Upper lobe of right lung (tissue), 1 donor: ENCODE results near the gene TNFSF4. TPM values are rescaled to one million over a fixed set of nuclear protein-coding genes. Genes with fewer than 3 reads are reported as not detected.

Experiments used
- ATAC-seq: fragments of 200-7000 bp; cut with Tn5 transposase; one replicate; pipeline ENCODE4 v1.9.1; 2020; ENCODE audit warnings: mild to moderate bottlenecking, moderate library complexity
- DNase-seq: peaks from one replicate; pipeline ENCODE4 v3.0.0-alpha.2; 2020
- H3K27ac ChIP-seq: fragments of 200-600 bp; one replicate; pipeline ENCODE4 v1.8.0; 2022
- H3K27me3 ChIP-seq: fragments of 200-600 bp; one replicate; pipeline ENCODE4 v1.8.0; 2022; ENCODE audit warnings: mild to moderate bottlenecking
- H3K36me3 ChIP-seq: fragments of 200-600 bp; one replicate; pipeline ENCODE4 v1.8.0; 2022
- H3K4me1 ChIP-seq: fragments of 200-600 bp; one replicate; pipeline ENCODE4 v1.8.0; 2022
- H3K4me3 ChIP-seq: fragments of 200-600 bp; one replicate; pipeline ENCODE4 v1.8.0; 2022; ENCODE audit warnings: mild to moderate bottlenecking
- H3K9me3 ChIP-seq: fragments of 200-600 bp; one replicate; pipeline ENCODE4 v1.8.0; 2022
- intact Hi-C: fragments of 100-400 bp; cut with DNase I; formaldehyde crosslinking; loops from one replicate; pipeline ENCODE4 v1.11.0; 2022
- total RNA-seq: library from RNA; stranded (reverse); fragmentation: NEBNext Ultra II Directional; extraction: Animal tissue kit (Norgen Biotek cat#: 25700); gene quantifications from one replicate; pipeline ENCODE4 v1.2.1, GENCODE V29; 2021
- TF ChIP-seq, protein P1 (sequence below): fragments of 200-600 bp; IDR thresholded peaks from one replicate; pipeline ENCODE4 v1.8.0; 2022; ENCODE audit warnings: antibody characterized with exemption
- donor health status: DM: no; HTN: yes; CAD: no; lungs with severe emphysema.

Gene TNFSF4
- total RNA-seq, 1 donor from 2014 or later, result 0.72 TPM

DNA sequence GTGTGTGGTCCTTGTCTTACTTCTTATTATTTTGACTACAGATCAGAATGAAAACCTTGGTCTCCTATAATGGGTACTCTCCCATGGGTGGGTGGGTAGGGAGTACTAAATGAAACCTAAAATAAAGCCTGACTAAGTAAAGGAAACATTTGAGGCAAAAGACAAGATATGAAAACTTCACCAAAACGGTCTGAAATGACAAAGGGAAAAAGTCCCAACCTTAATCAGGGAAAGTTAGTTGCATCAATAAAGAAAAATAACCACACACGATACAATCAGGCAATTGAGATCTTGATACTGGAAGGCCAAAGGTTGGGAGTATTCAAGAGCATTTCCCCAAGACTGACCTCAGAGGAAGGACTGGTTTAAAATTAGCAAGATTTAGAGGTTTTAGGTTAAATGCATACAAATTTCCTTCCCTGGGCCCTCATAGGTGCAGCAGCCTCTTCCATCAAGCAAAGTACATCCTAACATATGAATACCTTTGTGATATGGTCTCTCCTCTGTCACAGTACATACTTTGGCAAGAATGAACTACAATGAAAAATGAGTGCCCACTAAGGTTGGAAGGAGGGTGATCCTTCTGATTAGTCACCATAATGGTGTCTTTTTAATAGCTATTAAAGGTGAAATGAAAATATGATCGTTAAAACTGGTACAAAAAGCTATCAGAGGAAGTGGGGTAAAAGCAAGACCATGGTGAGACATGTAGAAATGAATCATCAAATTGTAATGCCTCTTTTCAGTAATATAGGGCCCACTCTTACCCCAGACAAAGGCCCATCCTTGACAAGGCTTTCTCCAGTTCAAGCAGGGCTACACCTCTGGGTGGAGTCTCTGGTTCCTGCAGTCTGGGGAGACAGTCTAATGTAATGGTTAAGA, 15.3 kb upstream of the TNFSF4 start:
- Histone ChIP-seq H3K27ac (no peak overlapping the region), H3K9me3 (no peaks in the 10 kb centered on the region), H3K4me3 (no peak overlapping the region), H3K4me1 (no peaks in the 10 kb centered on the region), H3K36me3 (no peaks in the 10 kb centered on the region), H3K27me3 (no peaks in the 10 kb centered on the region)
- DNase-seq (no peak), ATAC-seq (no peak)
- intact Hi-C loops, result no loop called here
- TF ChIP-seq, protein P1, sequence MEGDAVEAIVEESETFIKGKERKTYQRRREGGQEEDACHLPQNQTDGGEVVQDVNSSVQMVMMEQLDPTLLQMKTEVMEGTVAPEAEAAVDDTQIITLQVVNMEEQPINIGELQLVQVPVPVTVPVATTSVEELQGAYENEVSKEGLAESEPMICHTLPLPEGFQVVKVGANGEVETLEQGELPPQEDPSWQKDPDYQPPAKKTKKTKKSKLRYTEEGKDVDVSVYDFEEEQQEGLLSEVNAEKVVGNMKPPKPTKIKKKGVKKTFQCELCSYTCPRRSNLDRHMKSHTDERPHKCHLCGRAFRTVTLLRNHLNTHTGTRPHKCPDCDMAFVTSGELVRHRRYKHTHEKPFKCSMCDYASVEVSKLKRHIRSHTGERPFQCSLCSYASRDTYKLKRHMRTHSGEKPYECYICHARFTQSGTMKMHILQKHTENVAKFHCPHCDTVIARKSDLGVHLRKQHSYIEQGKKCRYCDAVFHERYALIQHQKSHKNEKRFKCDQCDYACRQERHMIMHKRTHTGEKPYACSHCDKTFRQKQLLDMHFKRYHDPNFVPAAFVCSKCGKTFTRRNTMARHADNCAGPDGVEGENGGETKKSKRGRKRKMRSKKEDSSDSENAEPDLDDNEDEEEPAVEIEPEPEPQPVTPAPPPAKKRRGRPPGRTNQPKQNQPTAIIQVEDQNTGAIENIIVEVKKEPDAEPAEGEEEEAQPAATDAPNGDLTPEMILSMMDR, result no peak

DNA sequence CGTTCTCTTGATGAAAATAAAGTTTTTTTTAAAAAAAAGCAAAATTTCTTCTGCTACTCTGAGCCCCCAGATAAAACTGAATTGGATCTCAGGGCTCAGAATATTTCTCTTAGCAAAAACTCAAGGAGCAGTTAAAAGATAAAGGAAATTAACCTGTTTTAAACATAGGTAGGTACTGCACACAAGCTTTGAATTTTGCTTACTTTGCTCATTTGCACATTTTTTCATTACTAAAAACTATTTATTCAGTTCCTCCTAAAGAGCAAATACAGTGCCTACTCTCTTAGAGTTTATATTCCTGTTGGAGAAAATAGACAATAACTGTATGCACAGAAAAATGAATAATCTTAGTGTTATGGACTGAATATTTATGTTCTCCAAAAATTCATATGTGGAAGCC, 13.0 kb upstream of the TNFSF4 start:
- H3K27ac ChIP-seq, result no peak overlapping the region
- no peaks in the 10 kb centered on the region for H3K36me3 ChIP-seq
- intact Hi-C loops, result no loop called here
- no peaks in the 10 kb centered on the region for H3K27me3 ChIP-seq
- no peaks in the 10 kb centered on the region for H3K9me3 ChIP-seq
- DNase-seq (no peak), ATAC-seq (no peak)
- no peak overlapping the region for H3K4me3 ChIP-seq
- H3K4me1 ChIP-seq, result no peaks in the 10 kb centered on the region
- TF ChIP-seq, protein P1, result no peak

DNA sequence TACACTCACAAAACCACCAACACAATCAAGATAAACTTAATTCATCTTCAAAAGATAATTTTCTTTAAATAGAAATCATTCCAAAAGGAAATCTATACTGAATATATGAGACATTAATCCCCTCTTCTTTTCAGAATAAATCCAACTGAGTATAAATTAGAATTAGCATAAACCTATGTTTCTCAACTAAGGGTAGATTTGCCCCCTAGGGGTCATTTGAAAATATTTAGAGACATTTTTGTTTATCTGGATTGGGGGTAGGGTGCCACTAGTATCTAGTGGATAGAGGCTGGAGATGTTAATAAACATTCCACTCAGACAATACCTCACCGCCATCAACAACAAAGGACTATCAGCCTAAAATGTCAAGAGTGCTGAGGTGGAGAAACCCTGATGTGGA, 6.5 kb upstream of the TNFSF4 start:
- H3K27me3 ChIP-seq, result no peaks in the 10 kb centered on the region
- TF ChIP-seq, protein P1, result no peak
- intact Hi-C loops, result no loop called here
- H3K27ac ChIP-seq, result no peak overlapping the region
- no peak for DNase-seq
- H3K9me3 ChIP-seq, result no peaks in the 10 kb centered on the region
- no peak for ATAC-seq
- no peaks in the 10 kb centered on the region for H3K36me3 ChIP-seq
- no peaks in the 10 kb centered on the region for H3K4me1 ChIP-seq
- no peak overlapping the region for H3K4me3 ChIP-seq

DNA sequence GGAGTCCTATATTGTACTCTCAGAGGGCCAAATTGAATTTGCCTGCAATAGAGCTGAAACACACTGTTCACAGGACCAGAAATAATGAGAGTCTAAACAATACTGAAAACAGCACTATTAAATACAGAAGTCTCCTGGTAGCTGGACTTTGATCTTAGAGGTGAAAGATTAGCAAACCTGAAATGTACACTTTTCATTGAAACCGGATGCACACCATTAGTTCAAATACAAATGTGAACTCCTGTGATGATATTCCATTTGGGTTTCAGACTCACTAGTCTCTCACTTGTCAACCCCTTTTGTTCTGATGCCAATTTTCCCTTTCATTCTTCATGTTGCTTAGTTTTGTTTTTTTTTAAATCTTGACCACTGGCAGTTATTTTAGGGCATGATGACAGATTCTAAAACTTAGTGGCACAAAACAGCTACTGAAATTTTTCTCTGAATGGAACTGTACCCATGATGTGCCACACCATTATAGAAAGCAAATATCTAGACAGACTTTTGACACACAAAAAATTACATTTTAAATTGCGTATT, 5.9 kb upstream of the TNFSF4 start:
- no peak for DNase-seq
- no peak overlapping the region for H3K27ac ChIP-seq
- H3K27me3 ChIP-seq, result no peaks in the 10 kb centered on the region
- intact Hi-C loops, result no loop called here
- H3K4me1 ChIP-seq, result no peaks in the 10 kb centered on the region
- H3K9me3 ChIP-seq, result no peaks in the 10 kb centered on the region
- no peaks in the 10 kb centered on the region for H3K36me3 ChIP-seq
- ATAC-seq, result no peak
- no peak overlapping the region for H3K4me3 ChIP-seq
- TF ChIP-seq, protein P1, result no peak

DNA sequence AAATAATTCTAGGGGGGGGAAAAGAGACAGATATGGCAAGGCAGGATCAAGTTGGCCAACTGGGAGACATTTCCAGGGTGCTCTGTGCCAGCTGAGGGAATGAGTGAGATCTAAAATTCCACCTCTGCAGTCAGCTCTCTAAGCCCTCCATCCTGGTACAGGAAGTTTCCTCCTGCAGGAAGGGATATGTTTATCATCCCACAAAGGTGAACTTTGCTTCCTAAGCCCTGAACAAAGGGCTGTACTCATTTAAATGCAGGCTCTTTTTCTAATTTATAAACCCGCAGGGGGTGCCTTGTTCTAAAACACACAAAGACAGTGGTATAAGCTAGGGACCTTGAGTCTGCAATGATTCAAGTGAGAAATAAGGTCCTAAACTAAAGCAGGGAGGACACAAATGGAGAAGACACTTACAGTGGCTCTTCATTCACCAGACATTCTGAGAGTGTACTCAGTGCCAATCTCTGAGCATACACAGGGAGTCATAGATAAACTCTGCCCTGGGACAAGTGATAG, 3.6 kb upstream of the TNFSF4 start:
- peaks cover 13% of the 10 kb centered on the region for H3K4me1 ChIP-seq
- no peak overlapping the region for H3K27ac ChIP-seq
- H3K9me3 ChIP-seq, result no peaks in the 10 kb centered on the region
- DNase-seq, result no peak
- no peaks in the 10 kb centered on the region for H3K27me3 ChIP-seq
- intact Hi-C loops, result no loop called here
- H3K4me3 ChIP-seq, result no peak overlapping the region
- H3K36me3 ChIP-seq, result no peaks in the 10 kb centered on the region
- TF ChIP-seq, protein P1, result no peak
- ATAC-seq, result no peak
